Endothelial cell (in vitro differentiated cells): ENCODE results near the gene SULT2B1. TPM values are rescaled to one million over a fixed set of nuclear protein-coding genes. Genes with fewer than 3 reads are reported as not detected.

Experiments
- DNase-seq: peaks from one replicate; pipeline ENCODE4 v3.0.0; 2021; ENCODE audit warnings: low spot score
- H3K27ac Mint-ChIP-seq: one replicate; pipeline ENCODE4 v1.8.0; 2021; ENCODE audit warnings: mixed read lengths, inconsistent platforms; ENCODE audit not compliant: unreplicated experiment
- H3K27me3 Mint-ChIP-seq: one replicate; pipeline ENCODE4 v1.8.0; 2021; ENCODE audit warnings: mild to moderate bottlenecking, moderate library complexity, mixed read lengths, inconsistent platforms; ENCODE audit not compliant: unreplicated experiment
- H3K36me3 Mint-ChIP-seq: one replicate; pipeline ENCODE4 v1.8.0; 2021; ENCODE audit warnings: mild to moderate bottlenecking, low read depth, mixed read lengths, inconsistent platforms; ENCODE audit not compliant: unreplicated experiment
- H3K4me1 Mint-ChIP-seq: one replicate; pipeline ENCODE4 v1.8.0; 2021; ENCODE audit warnings: mild to moderate bottlenecking, mixed read lengths, inconsistent platforms; ENCODE audit not compliant: unreplicated experiment
- H3K4me3 Mint-ChIP-seq: one replicate; pipeline ENCODE4 v1.8.0; 2021; ENCODE audit warnings: mild to moderate bottlenecking, mixed read lengths, inconsistent platforms; ENCODE audit not compliant: unreplicated experiment
- H3K9me3 Mint-ChIP-seq: one replicate; pipeline ENCODE4 v1.8.0; 2021; ENCODE audit warnings: mixed read lengths, inconsistent platforms; ENCODE audit not compliant: unreplicated experiment
- CTCF ChIP-seq: fragments of 200-600 bp; sonication (generic); IDR thresholded peaks from one replicate; pipeline ENCODE4 v1.5.0; 2021; ENCODE audit warnings: antibody characterized with exemption; ENCODE audit not compliant: unreplicated experiment
- total RNA-seq: library from RNA; stranded (reverse); fragmentation: NEBNext Ultra II Directional; extraction: Animal tissue kit (Norgen Biotek cat#: 25700); gene quantifications from one replicate; pipeline ENCODE4 v1.2.1, GENCODE V29; 2021; ENCODE audit not compliant: unreplicated experiment

Gene SULT2B1
- total RNA-seq, 1 donor from 2014 or later, result 0.62 TPM

DNA sequence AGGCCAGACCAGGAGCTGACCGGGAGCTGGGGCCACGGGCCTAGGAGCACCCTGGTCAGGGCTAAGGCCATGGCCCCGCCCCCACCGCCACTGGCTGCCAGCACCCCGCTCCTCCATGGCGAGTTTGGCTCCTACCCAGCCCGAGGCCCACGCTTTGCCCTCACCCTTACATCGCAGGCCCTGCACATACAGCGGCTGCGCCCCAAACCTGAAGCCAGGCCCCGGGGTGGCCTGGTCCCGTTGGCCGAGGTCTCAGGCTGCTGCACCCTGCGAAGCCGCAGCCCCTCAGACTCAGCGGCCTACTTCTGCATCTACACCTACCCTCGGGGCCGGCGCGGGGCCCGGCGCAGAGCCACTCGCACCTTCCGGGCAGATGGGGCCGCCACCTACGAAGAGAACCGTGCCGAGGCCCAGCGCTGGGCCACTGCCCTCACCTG is 73.9 kb downstream of the SULT2B1 start:
- no peak overlapping the region for H3K27ac Mint-ChIP-seq
- DNase-seq, result no peak
- H3K9me3 Mint-ChIP-seq, result no peaks in the 10 kb centered on the region
- peaks cover 15% of the 10 kb centered on the region for H3K4me1 Mint-ChIP-seq
- H3K4me3 Mint-ChIP-seq, result no peak overlapping the region
- TF ChIP-seq CTCF, result no peak
- H3K27me3 Mint-ChIP-seq, result peaks cover 16% of the 10 kb centered on the region
- H3K36me3 Mint-ChIP-seq, result peaks cover 13% of the 10 kb centered on the region

DNA sequence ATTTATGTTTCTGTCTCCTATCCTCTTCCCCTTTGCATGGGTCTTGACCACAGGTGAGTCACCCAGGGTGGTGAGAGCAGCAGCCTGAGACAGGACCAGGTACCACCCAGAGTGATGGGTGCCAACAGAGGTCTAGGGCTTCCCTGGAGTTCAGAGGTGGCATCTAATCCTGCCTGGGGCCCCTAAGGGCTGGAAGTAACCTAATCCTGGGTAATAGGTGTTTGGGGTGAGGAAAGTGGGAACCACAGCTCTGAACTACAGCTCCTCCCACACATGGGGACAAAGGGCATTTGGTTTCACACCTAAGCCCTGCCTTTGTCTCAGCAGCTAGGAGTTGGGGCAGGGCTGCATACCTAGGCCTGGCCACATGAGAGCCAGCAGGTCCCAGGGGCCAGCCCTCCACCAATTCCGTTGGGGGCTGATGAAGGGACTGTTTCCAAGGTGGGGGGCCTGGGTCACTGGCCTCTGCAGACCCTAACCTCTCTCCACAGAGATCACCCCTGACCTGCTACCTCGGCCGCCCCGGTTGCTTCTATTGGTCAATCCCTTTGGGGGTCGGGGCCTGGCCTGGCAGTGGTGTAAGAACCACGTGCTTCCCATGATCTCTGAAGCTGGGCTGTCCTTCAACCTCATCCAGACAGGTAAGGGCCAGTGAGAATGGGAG is 75.4 kb downstream of the SULT2B1 start:
- no peak for DNase-seq
- Mint-ChIP-seq H3K4me1 (peaks cover 15% of the 10 kb centered on the region), H3K27ac (no peak overlapping the region), H3K36me3 (peaks cover 12% of the 10 kb centered on the region), H3K4me3 (no peak overlapping the region), H3K27me3 (peaks cover 18% of the 10 kb centered on the region), H3K9me3 (no peaks in the 10 kb centered on the region)
- no peak for TF ChIP-seq CTCF

- Mint-ChIP-seq H3K36me3 (peaks cover 10% of the 10 kb centered on the region), H3K27ac (no peak overlapping the region), H3K9me3 (no peaks in the 10 kb centered on the region), H3K4me1 (peaks cover 15% of the 10 kb centered on the region), H3K4me3 (no peak overlapping the region), H3K27me3 (peaks cover 21% of the 10 kb centered on the region)
- no peak for TF ChIP-seq CTCF
- DNase-seq, result no peak
These were observed 75.9 kb downstream of the SULT2B1 start for GRCh38 chr19:48627865-48628314.

DNA sequence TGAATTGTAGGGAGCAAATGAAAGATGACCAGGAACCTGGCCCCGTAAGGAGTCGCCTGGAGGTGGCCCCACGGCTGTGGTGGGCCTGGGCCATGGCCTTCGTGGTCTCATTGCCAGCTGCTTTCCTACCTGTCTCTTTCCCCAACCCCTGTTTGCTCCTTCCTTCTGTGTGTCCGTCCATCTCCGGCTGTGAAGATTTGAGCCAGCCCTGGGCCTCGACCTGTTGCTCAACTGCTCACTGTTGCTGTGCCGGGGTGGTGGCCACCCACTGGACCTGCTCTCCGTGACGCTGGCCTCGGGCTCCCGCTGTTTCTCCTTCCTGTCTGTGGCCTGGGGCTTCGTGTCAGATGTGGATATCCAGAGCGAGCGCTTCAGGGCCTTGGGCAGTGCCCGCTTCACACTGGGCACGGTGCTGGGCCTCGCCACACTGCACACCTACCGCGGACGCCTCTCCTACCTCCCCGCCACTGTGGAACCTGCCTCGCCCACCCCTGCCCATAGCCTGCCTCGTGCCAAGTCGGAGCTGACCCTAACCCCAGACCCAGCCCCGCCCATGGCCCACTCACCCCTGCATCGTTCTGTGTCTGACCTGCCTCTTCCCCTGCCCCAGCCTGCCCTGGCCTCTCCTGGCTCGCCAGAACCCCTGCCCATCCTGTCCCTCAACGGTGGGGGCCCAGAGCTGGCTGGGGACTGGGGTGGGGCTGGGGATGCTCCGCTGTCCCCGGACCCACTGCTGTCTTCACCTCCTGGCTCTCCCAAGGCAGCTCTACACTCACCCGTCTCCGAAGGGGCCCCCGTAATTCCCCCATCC is 76.7 kb downstream of the SULT2B1 start:
- Mint-ChIP-seq H3K4me3 (no peak overlapping the region), H3K27me3 (peaks cover 20% of the 10 kb centered on the region), H3K9me3 (no peaks in the 10 kb centered on the region), H3K4me1 (peaks cover 10% of the 10 kb centered on the region), H3K27ac (no peak overlapping the region), H3K36me3 (peaks cover 4% of the 10 kb centered on the region)
- no peak for DNase-seq
- TF ChIP-seq CTCF, result no peak

DNA sequence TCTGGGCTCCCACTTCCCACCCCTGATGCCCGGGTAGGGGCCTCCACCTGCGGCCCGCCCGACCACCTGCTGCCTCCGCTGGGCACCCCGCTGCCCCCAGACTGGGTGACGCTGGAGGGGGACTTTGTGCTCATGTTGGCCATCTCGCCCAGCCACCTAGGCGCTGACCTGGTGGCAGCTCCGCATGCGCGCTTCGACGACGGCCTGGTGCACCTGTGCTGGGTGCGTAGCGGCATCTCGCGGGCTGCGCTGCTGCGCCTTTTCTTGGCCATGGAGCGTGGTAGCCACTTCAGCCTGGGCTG is 77.3 kb downstream of the SULT2B1 start:
- H3K9me3 Mint-ChIP-seq, result no peaks in the 10 kb centered on the region
- H3K4me3 Mint-ChIP-seq, result no peak overlapping the region
- H3K27ac Mint-ChIP-seq, result no peak overlapping the region
- peaks cover 10% of the 10 kb centered on the region for H3K4me1 Mint-ChIP-seq
- peaks cover 23% of the 10 kb centered on the region for H3K27me3 Mint-ChIP-seq
- TF ChIP-seq CTCF, result no peak
- no peak for DNase-seq
- H3K36me3 Mint-ChIP-seq, result peaks cover 3% of the 10 kb centered on the region
